Measurements from ENCODE around the gene CTNNAL1. TPM values are rescaled to one million over a fixed set of nuclear protein-coding genes. Genes with fewer than 3 reads are reported as not detected.

The CTNNAL1 gene
- total RNA-seq, 1 donor from 2014 or later: 13.7 TPM

GRCh38 chr9:109011231-109011671, 2.0 kb downstream of the CTNNAL1 start:
- no peaks in the 10 kb centered on the region for H3K36me3 Mint-ChIP-seq (ENCODE audit: unreplicated experiment)
- H3K27me3 Mint-ChIP-seq (ENCODE audit: unreplicated experiment): peaks cover 10% of the 10 kb centered on the region
- no peak for DNase-seq
- TF ChIP-seq CTCF (IDR thresholded peaks at IDR 0.05; ENCODE audit: partially characterized antibody, unreplicated experiment): no peak
- peaks cover 7% of the 10 kb centered on the region for H3K9me3 Mint-ChIP-seq (ENCODE audit: unreplicated experiment)
- H3K4me1 Mint-ChIP-seq (ENCODE audit: low read depth, unreplicated experiment): peaks cover 19% of the 10 kb centered on the region
- H3K27ac Mint-ChIP-seq (ENCODE audit: unreplicated experiment): no peak overlapping the region
- peak overlapping the region; percentile 100 for H3K4me3 Mint-ChIP-seq (ENCODE audit: unreplicated experiment)

GRCh38 chr9:109010746-109011145, 2.6 kb downstream of the CTNNAL1 start:
- Mint-ChIP-seq H3K27ac (ENCODE audit: unreplicated experiment) (no peak overlapping the region), H3K9me3 (ENCODE audit: unreplicated experiment) (peaks cover 7% of the 10 kb centered on the region), H3K27me3 (ENCODE audit: unreplicated experiment) (peaks cover 10% of the 10 kb centered on the region), H3K4me3 (ENCODE audit: unreplicated experiment) (peak overlapping the region; percentile 28), H3K36me3 (ENCODE audit: unreplicated experiment) (no peaks in the 10 kb centered on the region), H3K4me1 (ENCODE audit: low read depth, unreplicated experiment) (peaks cover 19% of the 10 kb centered on the region)
- no peak for TF ChIP-seq CTCF (IDR thresholded peaks at IDR 0.05; ENCODE audit: partially characterized antibody, unreplicated experiment)
- no peak for DNase-seq

- Mint-ChIP-seq H3K27me3 (ENCODE audit: unreplicated experiment) (no peaks in the 10 kb centered on the region), H3K36me3 (ENCODE audit: unreplicated experiment) (peaks cover 18% of the 10 kb centered on the region), H3K4me1 (ENCODE audit: low read depth, unreplicated experiment) (peaks cover 4% of the 10 kb centered on the region), H3K27ac (ENCODE audit: unreplicated experiment) (no peak overlapping the region), H3K4me3 (ENCODE audit: unreplicated experiment) (no peak overlapping the region), H3K9me3 (ENCODE audit: unreplicated experiment) (peaks cover 4% of the 10 kb centered on the region)
- TF ChIP-seq CTCF (IDR thresholded peaks at IDR 0.05; ENCODE audit: partially characterized antibody, unreplicated experiment): no peak
- no peak for DNase-seq
Observed at GRCh38 chr9:109005678-109006077, 7.6 kb downstream of the CTNNAL1 start.

- peaks cover 4% of the 10 kb centered on the region for H3K9me3 Mint-ChIP-seq (ENCODE audit: unreplicated experiment)
- TF ChIP-seq CTCF (IDR thresholded peaks at IDR 0.05; ENCODE audit: partially characterized antibody, unreplicated experiment): no peak
Observed at GRCh38 chr9:109003116-109003515, 10.2 kb downstream of the CTNNAL1 start.

GRCh38 chr9:109002141-109002540, 11.2 kb downstream of the CTNNAL1 start:
- Mint-ChIP-seq H3K9me3 (ENCODE audit: unreplicated experiment) (peaks cover 4% of the 10 kb centered on the region), H3K4me1 (ENCODE audit: low read depth, unreplicated experiment) (peaks cover 4% of the 10 kb centered on the region), H3K4me3 (ENCODE audit: unreplicated experiment) (no peak overlapping the region), H3K27me3 (ENCODE audit: unreplicated experiment) (no peaks in the 10 kb centered on the region), H3K27ac (ENCODE audit: unreplicated experiment) (no peak overlapping the region), H3K36me3 (ENCODE audit: unreplicated experiment) (peaks cover 18% of the 10 kb centered on the region)
- no peak for TF ChIP-seq CTCF (IDR thresholded peaks at IDR 0.05; ENCODE audit: partially characterized antibody, unreplicated experiment)
- no peak for DNase-seq

More at GRCh38 chr9:109003116-109003515, 10.2 kb downstream of the CTNNAL1 start:
- Mint-ChIP-seq H3K4me3 (ENCODE audit: unreplicated experiment) (no peak overlapping the region), H3K4me1 (ENCODE audit: low read depth, unreplicated experiment) (peaks cover 4% of the 10 kb centered on the region), H3K27me3 (ENCODE audit: unreplicated experiment) (no peaks in the 10 kb centered on the region), H3K36me3 (ENCODE audit: unreplicated experiment) (peaks cover 18% of the 10 kb centered on the region), H3K27ac (ENCODE audit: unreplicated experiment) (no peak overlapping the region)
- DNase-seq: no peak
